ENCODE measurements around the gene ASIC4. TPM values are rescaled to one million over a fixed set of nuclear protein-coding genes. Genes with fewer than 3 reads are reported as not detected.
A peak's percentile ranks its signal among the peaks of the same experiment; 100 is the strongest.

The ASIC4 gene
- total and polyA plus RNA-seq, 2 of the 13 experiments (the other 11 are each of a cell fraction or from before 2014, with no cell fraction given) = 0.03 TPM; not detected in 1

GRCh38 chr2:219570194-219570923 is 56.1 kb downstream of the ASIC4 start (continued):
- no peak for TF ChIP-seq ZIK1 (CRISPR knock-in tag; IDR thresholded peaks at IDR 0.05; ENCODE audit: borderline replicate concordance, low read depth)
- 0 out of 2 replicates have a peak, but pooled peaks have one; percentile 49 for TF ChIP-seq REXO4 (CRISPR knock-in tag; IDR thresholded peaks at IDR 0.05; ENCODE audit: borderline replicate concordance)
- TF ChIP-seq ZNF766 (CRISPR knock-in tag; IDR thresholded peaks at IDR 0.05; ENCODE audit: borderline replicate concordance) = peak; percentile 26; the same call in 1 of the 2 replicates
- TF ChIP-seq ZSCAN21 (CRISPR knock-in tag; IDR thresholded peaks at IDR 0.05; ENCODE audit: borderline replicate concordance) = peak; percentile 87
- no peak for TF ChIP-seq ZNF460 (CRISPR knock-in tag; IDR thresholded peaks at IDR 0.05; ENCODE audit: borderline replicate concordance)
- peak; percentile 86 for TF ChIP-seq ZHX1 (CRISPR knock-in tag; IDR thresholded peaks at IDR 0.05; ENCODE audit: low read depth)
- TF ChIP-seq GPBP1L1 (CRISPR knock-in tag; IDR thresholded peaks at IDR 0.05) = no peak
- peak; percentile 36; the same call in 1 of the 2 replicates for TF ChIP-seq MTA1 (CRISPR knock-in tag; IDR thresholded peaks at IDR 0.05; ENCODE audit: borderline replicate concordance)
- TF ChIP-seq RAD21 (CRISPR knock-in tag; IDR thresholded peaks at IDR 0.05) = 0 out of 2 replicates have a peak, but pooled peaks have one; percentile 19
- TF ChIP-seq ZNF407 (CRISPR knock-in tag; IDR thresholded peaks at IDR 0.05; ENCODE audit: not compliant biosample characterization) = peak; percentile 33
- no peak for TF ChIP-seq PPARG (CRISPR knock-in tag; conservative IDR thresholded peaks at IDR 0.05)
- no peak for TF ChIP-seq KLF12 (CRISPR knock-in tag; IDR thresholded peaks at IDR 0.05; ENCODE audit: borderline replicate concordance)
- peak; percentile 27 for TF ChIP-seq AGO1 (IDR thresholded peaks at IDR 0.05; ENCODE audit: low read depth, low read length, poor library complexity, severe bottlenecking)

Measured in HepG2 (cell line).